ENCODE measurements around the gene AMACR. TPM values are rescaled to one million over a fixed set of nuclear protein-coding genes. Genes with fewer than 3 reads are reported as not detected.
A peak's percentile ranks its signal among the peaks of the same experiment; 100 is the strongest.

AMACR gene
- total and polyA plus RNA-seq, 2 experiments from 2014 or later, result 68.6 to 92.4 TPM

GRCh38 chr5:33978306-33978705, 29.5 kb downstream of the AMACR start:
- no peak for DNase-seq (ENCODE audit: low spot score)
- Histone ChIP-seq H2AFZ (no peak overlapping the region), H3K79me2 (no peaks in the 10 kb centered on the region), H3K4me1 (ENCODE audit: insufficient read depth) (no peaks in the 10 kb centered on the region), H3K9me3 (ENCODE audit: low read depth) (no peaks in the 10 kb centered on the region), H3K27me3 (no peaks in the 10 kb centered on the region), H3K4me3 (no peak overlapping the region), H3K27ac (no peak overlapping the region), H3K36me3 (replicated peaks; ENCODE audit: insufficient read depth, low read depth) (no peaks in the 10 kb centered on the region), H3K4me2 (no peak overlapping the region), H3K9me2 (replicated peaks; ENCODE audit: insufficient read depth) (no peaks in the 10 kb centered on the region), H4K20me1 (ENCODE audit: insufficient read depth, poor library complexity, severe bottlenecking) (no peaks in the 10 kb centered on the region)
- 80% methylated on average over 1 of the region's 1 CpG for WGBS (ENCODE audit: low lambda C conversion rate, missing lambda C conversion rate)
- TF ChIP-seq, protein P1, sequence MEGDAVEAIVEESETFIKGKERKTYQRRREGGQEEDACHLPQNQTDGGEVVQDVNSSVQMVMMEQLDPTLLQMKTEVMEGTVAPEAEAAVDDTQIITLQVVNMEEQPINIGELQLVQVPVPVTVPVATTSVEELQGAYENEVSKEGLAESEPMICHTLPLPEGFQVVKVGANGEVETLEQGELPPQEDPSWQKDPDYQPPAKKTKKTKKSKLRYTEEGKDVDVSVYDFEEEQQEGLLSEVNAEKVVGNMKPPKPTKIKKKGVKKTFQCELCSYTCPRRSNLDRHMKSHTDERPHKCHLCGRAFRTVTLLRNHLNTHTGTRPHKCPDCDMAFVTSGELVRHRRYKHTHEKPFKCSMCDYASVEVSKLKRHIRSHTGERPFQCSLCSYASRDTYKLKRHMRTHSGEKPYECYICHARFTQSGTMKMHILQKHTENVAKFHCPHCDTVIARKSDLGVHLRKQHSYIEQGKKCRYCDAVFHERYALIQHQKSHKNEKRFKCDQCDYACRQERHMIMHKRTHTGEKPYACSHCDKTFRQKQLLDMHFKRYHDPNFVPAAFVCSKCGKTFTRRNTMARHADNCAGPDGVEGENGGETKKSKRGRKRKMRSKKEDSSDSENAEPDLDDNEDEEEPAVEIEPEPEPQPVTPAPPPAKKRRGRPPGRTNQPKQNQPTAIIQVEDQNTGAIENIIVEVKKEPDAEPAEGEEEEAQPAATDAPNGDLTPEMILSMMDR (IDR thresholded peaks at IDR 0.05; ENCODE audit: poor library complexity), result no peak
- TF ChIP-seq EZH2phosphoT487 (IDR thresholded peaks at IDR 0.05; ENCODE audit: low read depth, severe bottlenecking, unreplicated experiment) (no peak), EZH2 (IDR thresholded peaks at IDR 0.05; ENCODE audit: borderline replicate concordance) (no peak)

DNA sequence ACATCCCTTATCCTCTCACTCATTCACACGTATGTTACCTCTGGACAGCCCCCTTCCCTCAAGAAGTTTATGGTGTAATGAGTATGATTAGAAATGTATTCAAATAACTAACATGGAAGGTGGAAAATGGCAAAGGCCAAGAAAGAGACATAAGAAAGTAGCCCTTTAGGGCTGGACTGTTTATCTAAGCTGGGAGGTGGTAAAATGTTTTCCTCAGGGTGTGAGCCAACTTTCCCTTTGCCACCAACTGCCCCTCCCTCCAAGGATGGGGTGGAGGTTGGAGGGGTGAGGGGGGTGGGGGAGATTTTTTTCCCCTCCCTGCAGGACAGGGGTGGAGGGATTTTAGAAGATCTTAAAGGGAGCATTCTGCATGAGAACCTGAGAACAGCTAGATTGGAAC, 31.5 kb downstream of the AMACR start:
- Histone ChIP-seq H3K9me2 (replicated peaks; ENCODE audit: insufficient read depth) (no peaks in the 10 kb centered on the region), H3K36me3 (replicated peaks; ENCODE audit: insufficient read depth, low read depth) (no peaks in the 10 kb centered on the region), H3K27me3 (no peaks in the 10 kb centered on the region), H4K20me1 (ENCODE audit: insufficient read depth, poor library complexity, severe bottlenecking) (no peaks in the 10 kb centered on the region), H3K79me2 (no peaks in the 10 kb centered on the region), H3K9me3 (ENCODE audit: low read depth) (no peaks in the 10 kb centered on the region), H3K4me2 (no peak overlapping the region), H3K4me1 (ENCODE audit: insufficient read depth) (no peaks in the 10 kb centered on the region), H3K27ac (no peak overlapping the region), H2AFZ (no peak overlapping the region), H3K4me3 (no peak overlapping the region)
- TF ChIP-seq, protein P1 (IDR thresholded peaks at IDR 0.05; ENCODE audit: poor library complexity), result no peak
- no peak for TF ChIP-seq EZH2 (IDR thresholded peaks at IDR 0.05; ENCODE audit: borderline replicate concordance)
- TF ChIP-seq EZH2phosphoT487 (IDR thresholded peaks at IDR 0.05; ENCODE audit: low read depth, severe bottlenecking, unreplicated experiment), result no peak
- 87% methylated on average over 1 of the region's 1 CpG for WGBS (ENCODE audit: low lambda C conversion rate, missing lambda C conversion rate)
- no peak for DNase-seq (ENCODE audit: low spot score)

GRCh38 chr5:33975852-33976251, 32.0 kb downstream of the AMACR start:
- no peaks in the 10 kb centered on the region for H3K4me1 ChIP-seq (ENCODE audit: insufficient read depth)
- DNase-seq (ENCODE audit: low spot score), result peak; percentile 5
- no peaks in the 10 kb centered on the region for H3K36me3 ChIP-seq (replicated peaks; ENCODE audit: insufficient read depth, low read depth)
- H3K79me2 ChIP-seq, result no peaks in the 10 kb centered on the region
- no peak overlapping the region for H3K27ac ChIP-seq
- no peaks in the 10 kb centered on the region for H4K20me1 ChIP-seq (ENCODE audit: insufficient read depth, poor library complexity, severe bottlenecking)
- H3K4me2 ChIP-seq, result no peak overlapping the region
- H2AFZ ChIP-seq, result no peak overlapping the region
- WGBS (ENCODE audit: low lambda C conversion rate, missing lambda C conversion rate), result 31% methylated on average over 5 of the region's 5 CpGs
- no peaks in the 10 kb centered on the region for H3K9me2 ChIP-seq (replicated peaks; ENCODE audit: insufficient read depth)
- no peak overlapping the region for H3K4me3 ChIP-seq
- H3K27me3 ChIP-seq, result no peaks in the 10 kb centered on the region
- TF ChIP-seq EZH2phosphoT487 (IDR thresholded peaks at IDR 0.05; ENCODE audit: low read depth, severe bottlenecking, unreplicated experiment) (no peak), EZH2 (IDR thresholded peaks at IDR 0.05; ENCODE audit: borderline replicate concordance) (no peak)
- TF ChIP-seq, protein P1 (IDR thresholded peaks at IDR 0.05; ENCODE audit: poor library complexity), result no peak
- no peaks in the 10 kb centered on the region for H3K9me3 ChIP-seq (ENCODE audit: low read depth)

- no peaks in the 10 kb centered on the region for H3K9me2 ChIP-seq (replicated peaks; ENCODE audit: insufficient read depth)
- DNase-seq (ENCODE audit: low spot score), result no peak
Observed at GRCh38 chr5:33973271-33973670, 34.6 kb downstream of the AMACR start.

More at GRCh38 chr5:33973271-33973670, 34.6 kb downstream of the AMACR start:
- H3K36me3 ChIP-seq (replicated peaks; ENCODE audit: insufficient read depth, low read depth), result no peaks in the 10 kb centered on the region
- no peak overlapping the region for H2AFZ ChIP-seq
- no peaks in the 10 kb centered on the region for H3K27me3 ChIP-seq
- no peaks in the 10 kb centered on the region for H3K79me2 ChIP-seq
- H3K4me3 ChIP-seq, result no peak overlapping the region
- no peaks in the 10 kb centered on the region for H4K20me1 ChIP-seq (ENCODE audit: insufficient read depth, poor library complexity, severe bottlenecking)
- H3K9me3 ChIP-seq (ENCODE audit: low read depth), result no peaks in the 10 kb centered on the region
- H3K4me2 ChIP-seq, result no peak overlapping the region
- no peak overlapping the region for H3K27ac ChIP-seq
- H3K4me1 ChIP-seq (ENCODE audit: insufficient read depth), result no peaks in the 10 kb centered on the region
- TF ChIP-seq, protein P1 (IDR thresholded peaks at IDR 0.05; ENCODE audit: poor library complexity), result no peak
- TF ChIP-seq EZH2 (IDR thresholded peaks at IDR 0.05; ENCODE audit: borderline replicate concordance) (no peak), EZH2phosphoT487 (IDR thresholded peaks at IDR 0.05; ENCODE audit: low read depth, severe bottlenecking, unreplicated experiment) (no peak)
- WGBS (ENCODE audit: low lambda C conversion rate, missing lambda C conversion rate), result 85% methylated on average over 2 of the region's 2 CpGs

Data from hepatocyte (in vitro differentiated cells).